ENCODE data around the gene C13orf46.
"Not testable (repeated sequence)": the region's sequence is repeated elsewhere in the genome, so short reads cannot be mapped to it uniquely, and the experiment has no call there.

The C13orf46 gene

DNA sequence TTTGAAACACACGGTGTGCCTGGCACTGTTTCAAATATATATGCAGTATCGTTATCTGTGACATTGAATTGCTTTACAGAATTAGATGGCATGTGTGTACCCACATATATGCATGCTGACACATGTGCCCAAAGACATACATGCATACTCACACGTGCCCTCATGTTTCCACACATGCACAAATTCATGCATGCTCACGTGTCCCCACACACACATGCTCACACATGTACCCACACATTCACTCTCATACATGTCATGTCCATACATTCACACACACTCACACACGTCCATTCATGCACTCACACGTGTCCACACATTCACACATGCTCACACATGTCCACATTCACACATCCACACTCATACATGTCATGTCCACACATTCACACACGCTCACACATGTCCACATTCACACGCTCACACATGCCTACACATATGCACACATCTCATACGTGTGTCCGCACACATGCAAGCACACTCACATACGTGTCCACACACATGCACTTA lies 17.9 kb upstream of the C13orf46 start:
- whole genome bisulfite sequencing (ENCODE audit: insufficient coverage, insufficient read length) = no CpG with 5 or more reads among the region's 11 CpGs
- DNase-seq (ENCODE audit: low read depth, low spot score) = no peak
- H3K4me1 ChIP-seq (ENCODE audit: control insufficient read depth, insufficient read depth, low read length) = no peaks in the 10 kb centered on the region
- H3K36me3 ChIP-seq (ENCODE audit: control insufficient read depth, insufficient read depth, low read length) = peaks cover 12% of the 10 kb centered on the region
- H3K27ac ChIP-seq (ENCODE audit: low read length) = no peak overlapping the region
- no peak overlapping the region for H3K4me3 ChIP-seq (ENCODE audit: low read length)
- no peaks in the 10 kb centered on the region for H3K27me3 ChIP-seq (ENCODE audit: control insufficient read depth, insufficient read depth, low read length)
- H3K9me3 ChIP-seq (ENCODE audit: control insufficient read depth, insufficient read depth, low read length) = no peaks in the 10 kb centered on the region

DNA sequence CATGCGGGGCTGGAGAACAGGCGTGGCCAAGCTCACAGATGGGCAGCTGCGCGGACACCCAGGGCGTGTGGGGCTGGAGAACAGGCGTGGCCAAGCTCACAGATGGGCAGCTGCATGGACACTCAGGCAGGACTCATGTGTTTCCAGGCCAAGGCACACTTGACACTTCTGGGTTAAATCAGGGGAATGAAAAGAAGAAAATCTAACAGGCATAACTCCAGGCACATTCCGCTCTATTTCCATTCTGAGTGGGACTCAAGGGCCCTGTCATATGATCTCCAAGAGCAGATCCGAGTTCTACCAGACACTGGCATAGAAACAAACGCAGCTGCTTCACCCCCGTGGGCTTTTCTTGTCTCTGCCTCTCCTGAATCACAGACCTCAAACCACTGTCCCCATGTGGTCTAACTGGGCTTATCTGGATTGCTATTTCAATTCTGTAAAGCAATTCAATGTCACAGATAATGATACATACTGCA lies 17.4 kb upstream of the C13orf46 start:
- no peak for DNase-seq (ENCODE audit: low read depth, low spot score)
- no peaks in the 10 kb centered on the region for H3K9me3 ChIP-seq (ENCODE audit: control insufficient read depth, insufficient read depth, low read length)
- H3K4me1 ChIP-seq (ENCODE audit: control insufficient read depth, insufficient read depth, low read length) = no peaks in the 10 kb centered on the region
- no peak overlapping the region for H3K27ac ChIP-seq (ENCODE audit: low read length)
- no peaks in the 10 kb centered on the region for H3K27me3 ChIP-seq (ENCODE audit: control insufficient read depth, insufficient read depth, low read length)
- no CpG with 5 or more reads among the region's 10 CpGs for whole genome bisulfite sequencing (ENCODE audit: insufficient coverage, insufficient read length)
- no peak overlapping the region for H3K4me3 ChIP-seq (ENCODE audit: low read length)
- H3K36me3 ChIP-seq (ENCODE audit: control insufficient read depth, insufficient read depth, low read length) = peaks cover 11% of the 10 kb centered on the region

DNA sequence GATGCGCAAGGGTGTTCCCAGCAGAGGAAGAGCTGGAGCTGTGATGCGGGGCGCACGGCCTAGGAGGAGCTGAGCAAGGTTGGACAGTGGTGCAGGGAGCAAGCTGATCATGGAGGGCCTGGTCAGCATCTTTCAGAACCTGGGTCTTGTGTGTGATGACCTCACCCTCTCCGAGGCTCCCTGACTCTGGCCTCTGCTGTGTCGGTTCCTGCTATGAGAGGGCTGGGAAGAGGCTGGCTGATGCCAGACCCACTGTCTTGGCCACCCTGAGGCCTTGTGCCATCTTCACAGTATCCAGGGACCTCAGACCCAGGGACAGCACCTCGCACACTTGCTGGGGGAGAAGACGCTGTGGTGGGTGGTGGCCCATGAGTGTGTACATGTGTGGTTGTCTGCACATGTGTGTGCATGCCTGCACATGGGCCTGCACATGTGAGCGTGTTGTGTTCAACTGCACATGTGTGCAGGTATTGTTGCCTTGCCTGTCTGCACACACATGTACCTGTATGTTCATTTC lies 16.5 kb upstream of the C13orf46 start:
- no peak for DNase-seq (ENCODE audit: low read depth, low spot score)
- no CpG with 5 or more reads among the region's 9 CpGs for WGBS (ENCODE audit: insufficient coverage, insufficient read length)
- Histone ChIP-seq H3K27ac (ENCODE audit: low read length) (no peak overlapping the region), H3K4me1 (ENCODE audit: control insufficient read depth, insufficient read depth, low read length) (no peaks in the 10 kb centered on the region), H3K36me3 (ENCODE audit: control insufficient read depth, insufficient read depth, low read length) (peaks cover 11% of the 10 kb centered on the region), H3K4me3 (ENCODE audit: low read length) (no peak overlapping the region), H3K9me3 (ENCODE audit: control insufficient read depth, insufficient read depth, low read length) (no peaks in the 10 kb centered on the region), H3K27me3 (ENCODE audit: control insufficient read depth, insufficient read depth, low read length) (no peaks in the 10 kb centered on the region)

DNA sequence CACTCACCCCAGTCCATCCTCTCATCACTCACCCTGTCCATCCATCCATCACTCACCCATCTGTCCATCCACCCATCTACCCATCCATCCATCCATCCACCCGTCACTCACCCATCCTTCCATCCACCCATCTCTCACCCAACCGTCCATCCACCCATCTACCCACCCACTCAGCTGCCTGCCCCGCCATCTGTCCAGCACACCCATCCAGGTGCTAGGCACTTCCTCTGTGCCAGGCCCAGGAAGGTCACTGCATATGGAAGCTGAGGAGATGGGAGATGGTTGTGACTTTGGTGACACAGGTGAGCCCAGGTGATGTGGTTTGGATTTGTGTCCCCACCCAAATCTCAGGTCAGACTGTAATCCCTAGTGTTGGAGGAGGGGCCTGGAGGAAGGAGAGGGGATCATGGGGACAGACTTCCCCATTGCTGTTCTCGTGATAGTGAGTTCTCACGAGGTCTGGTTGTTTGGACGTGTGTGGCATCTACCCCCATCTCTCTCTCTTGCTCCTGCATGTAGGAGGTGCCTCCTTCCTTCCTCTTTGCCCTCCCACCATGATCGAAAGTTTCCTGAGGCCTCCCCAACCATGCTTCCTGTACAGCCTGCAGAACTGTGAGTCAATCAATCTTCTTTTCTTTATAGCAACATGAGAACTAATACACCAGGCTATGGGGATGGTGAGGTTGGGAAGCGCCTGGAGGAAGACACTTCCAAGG lies 15.9 kb upstream of the C13orf46 start:
- Histone ChIP-seq H3K36me3 (ENCODE audit: control insufficient read depth, insufficient read depth, low read length) (peaks cover 11% of the 10 kb centered on the region), H3K4me1 (ENCODE audit: control insufficient read depth, insufficient read depth, low read length) (no peaks in the 10 kb centered on the region), H3K9me3 (ENCODE audit: control insufficient read depth, insufficient read depth, low read length) (no peaks in the 10 kb centered on the region), H3K27ac (ENCODE audit: low read length) (no peak overlapping the region), H3K27me3 (ENCODE audit: control insufficient read depth, insufficient read depth, low read length) (no peaks in the 10 kb centered on the region), H3K4me3 (ENCODE audit: low read length) (no peak overlapping the region)
- 100% methylated on average over 1 of the region's 8 CpGs for WGBS (ENCODE audit: insufficient coverage, insufficient read length)
- DNase-seq (ENCODE audit: low read depth, low spot score) = no peak

DNA sequence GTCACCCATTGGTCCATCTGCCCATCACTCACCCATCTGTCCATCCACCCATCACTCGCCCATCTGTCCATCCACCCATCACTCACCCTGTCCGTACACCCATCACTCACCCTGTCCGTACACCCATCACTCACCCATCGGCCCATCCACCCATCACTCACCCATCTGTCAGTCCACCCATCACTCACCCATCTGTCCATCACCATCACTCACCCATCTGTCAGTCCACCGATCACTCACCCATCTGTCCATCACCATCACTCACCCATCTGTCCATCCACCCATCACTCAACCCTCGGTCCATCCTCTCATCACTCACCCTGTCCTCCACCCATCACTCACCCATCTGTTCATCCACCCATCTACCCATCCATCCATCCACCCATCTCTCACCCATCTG lies 15.0 kb upstream of the C13orf46 start:
- not testable (repeated sequence) for DNase-seq (ENCODE audit: low read depth, low spot score); H3K27me3 ChIP-seq (ENCODE audit: control insufficient read depth, insufficient read depth, low read length); H3K27ac ChIP-seq (ENCODE audit: low read length); H3K4me3 ChIP-seq (ENCODE audit: low read length); H3K4me1 ChIP-seq (ENCODE audit: control insufficient read depth, insufficient read depth, low read length); H3K9me3 ChIP-seq (ENCODE audit: control insufficient read depth, insufficient read depth, low read length)
- WGBS (ENCODE audit: insufficient coverage, insufficient read length) = no CpG with 5 or more reads among the region's 6 CpGs
- H3K36me3 ChIP-seq (ENCODE audit: control insufficient read depth, insufficient read depth, low read length) = peaks cover 11% of the 10 kb centered on the region

DNA sequence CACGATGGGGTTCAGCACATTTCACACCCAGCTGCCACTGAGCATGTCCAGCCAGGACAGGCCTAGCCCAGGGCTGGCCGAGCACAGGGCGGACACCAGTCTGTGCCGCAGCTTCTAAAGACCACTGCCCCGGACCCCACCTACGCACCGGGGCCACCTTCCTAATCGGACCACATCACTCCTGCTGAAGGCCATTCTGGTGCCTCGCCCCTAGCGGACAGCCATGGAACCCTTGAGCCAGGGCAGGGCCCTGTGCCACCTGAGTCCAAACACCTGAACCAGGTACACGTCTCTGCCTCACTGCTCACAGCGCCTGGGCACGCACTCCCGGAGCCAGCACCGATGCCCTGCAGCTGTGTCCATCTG lies 8.4 kb upstream of the C13orf46 start:
- no CpG with 5 or more reads among the region's 15 CpGs for WGBS (ENCODE audit: insufficient coverage, insufficient read length)
- H3K36me3 ChIP-seq (ENCODE audit: control insufficient read depth, insufficient read depth, low read length) = peaks cover 16% of the 10 kb centered on the region
- H3K4me1 ChIP-seq (ENCODE audit: control insufficient read depth, insufficient read depth, low read length) = no peaks in the 10 kb centered on the region
- no peak for DNase-seq (ENCODE audit: low read depth, low spot score)
- H3K9me3 ChIP-seq (ENCODE audit: control insufficient read depth, insufficient read depth, low read length) = no peaks in the 10 kb centered on the region
- H3K27ac ChIP-seq (ENCODE audit: low read length) = no peak overlapping the region
- H3K4me3 ChIP-seq (ENCODE audit: low read length) = no peak overlapping the region
- H3K27me3 ChIP-seq (ENCODE audit: control insufficient read depth, insufficient read depth, low read length) = no peaks in the 10 kb centered on the region

DNA sequence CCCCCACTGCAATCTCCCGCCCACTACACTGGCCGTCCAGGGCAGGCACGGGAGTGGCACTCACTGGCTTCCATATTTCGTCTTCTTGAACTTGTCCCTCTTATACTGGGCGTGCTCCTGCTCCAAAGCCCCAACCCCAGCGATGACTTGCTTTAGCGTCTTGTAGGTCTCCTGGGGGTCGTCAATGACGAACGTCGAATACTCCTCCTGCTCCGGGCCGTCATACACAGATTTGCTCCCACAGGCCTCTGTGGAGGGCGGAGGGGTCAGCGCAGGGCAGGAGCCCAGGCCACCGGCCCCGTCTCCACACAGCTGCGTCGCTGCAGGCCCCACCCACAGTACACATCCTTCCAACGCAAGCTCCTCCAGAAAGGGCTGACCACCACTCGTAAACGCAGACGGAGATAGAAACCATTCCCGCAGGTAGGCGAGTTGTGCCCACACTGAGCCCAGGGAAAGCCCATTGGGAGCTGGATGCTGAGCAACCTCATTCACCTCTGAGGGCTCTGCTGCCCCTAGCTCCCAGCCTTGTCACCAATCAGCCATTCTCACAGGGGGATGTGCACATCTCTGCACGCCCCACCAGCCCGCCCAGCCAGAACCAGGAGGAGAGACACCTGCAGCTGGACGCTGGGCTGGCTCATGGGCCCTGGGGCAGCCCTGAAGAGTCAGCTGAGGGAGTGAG lies 7.9 kb upstream of the C13orf46 start:
- DNase-seq (ENCODE audit: low read depth, low spot score) = no peak
- no peaks in the 10 kb centered on the region for H3K9me3 ChIP-seq (ENCODE audit: control insufficient read depth, insufficient read depth, low read length)
- peaks cover 18% of the 10 kb centered on the region for H3K36me3 ChIP-seq (ENCODE audit: control insufficient read depth, insufficient read depth, low read length)
- 0 out of 2 replicates have a peak, but pooled peaks cover under 1% of the 10 kb centered on the region for H3K4me1 ChIP-seq (ENCODE audit: control insufficient read depth, insufficient read depth, low read length)
- no CpG with 5 or more reads among the region's 28 CpGs for WGBS (ENCODE audit: insufficient coverage, insufficient read length)
- H3K27ac ChIP-seq (ENCODE audit: low read length) = no peak overlapping the region
- no peaks in the 10 kb centered on the region for H3K27me3 ChIP-seq (ENCODE audit: control insufficient read depth, insufficient read depth, low read length)
- H3K4me3 ChIP-seq (ENCODE audit: low read length) = no peak overlapping the region

DNA sequence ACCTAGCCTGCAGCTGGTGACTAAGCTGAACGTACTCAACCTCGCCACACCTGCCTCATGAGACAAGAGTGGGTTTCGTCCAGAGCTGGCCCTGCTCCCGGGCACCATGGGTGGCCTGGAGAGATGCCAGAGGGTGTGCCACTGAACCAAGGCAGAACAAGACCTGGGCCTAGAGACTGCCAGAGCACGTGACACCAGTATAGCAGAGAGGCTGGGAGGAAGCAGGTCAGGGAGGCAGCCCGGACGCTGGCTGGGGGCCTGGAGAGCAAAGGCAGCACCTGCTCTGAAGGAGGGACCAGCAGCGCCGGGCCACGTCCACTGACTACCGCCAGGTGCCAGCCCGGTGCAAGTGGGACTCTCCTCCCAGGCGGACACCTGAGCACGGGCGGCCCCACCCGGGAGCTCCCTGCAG lies 7.3 kb upstream of the C13orf46 start:
- WGBS (ENCODE audit: insufficient coverage, insufficient read length) = no CpG with 5 or more reads among the region's 16 CpGs
- Histone ChIP-seq H3K9me3 (ENCODE audit: control insufficient read depth, insufficient read depth, low read length) (no peaks in the 10 kb centered on the region), H3K4me1 (ENCODE audit: control insufficient read depth, insufficient read depth, low read length) (0 out of 2 replicates have a peak, but pooled peaks cover 1% of the 10 kb centered on the region), H3K27me3 (ENCODE audit: control insufficient read depth, insufficient read depth, low read length) (no peaks in the 10 kb centered on the region), H3K4me3 (ENCODE audit: low read length) (no peak overlapping the region), H3K27ac (ENCODE audit: low read length) (no peak overlapping the region), H3K36me3 (ENCODE audit: control insufficient read depth, insufficient read depth, low read length) (peaks cover 18% of the 10 kb centered on the region)
- DNase-seq (ENCODE audit: low read depth, low spot score) = no peak

DNA sequence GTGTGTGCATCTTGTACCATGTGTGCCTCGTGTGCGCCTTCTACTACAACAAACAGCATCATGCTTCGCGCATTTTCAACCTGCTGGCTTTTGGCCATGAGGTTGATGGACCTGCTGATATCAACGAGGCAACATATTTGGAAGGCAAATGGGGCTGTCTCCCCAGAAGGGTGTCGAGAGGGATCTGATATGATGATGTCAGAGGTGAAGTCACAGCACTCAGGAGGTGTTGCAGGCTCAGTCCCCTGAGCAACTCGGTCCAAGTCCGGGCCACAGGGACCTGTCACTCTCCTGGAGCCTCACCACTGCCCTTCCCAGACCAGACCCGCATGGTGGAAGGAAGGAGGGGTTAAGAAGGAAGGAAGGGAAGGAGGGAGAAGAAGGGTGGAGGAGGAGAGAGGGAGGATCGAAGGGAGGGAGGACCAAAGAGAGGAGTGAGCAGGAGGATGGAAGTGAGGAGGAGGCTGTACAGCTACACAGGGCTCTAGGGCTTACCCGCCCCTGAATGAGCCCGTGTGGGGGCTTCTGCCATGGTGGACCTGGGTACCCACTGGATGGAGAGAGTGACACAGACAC lies 6.7 kb upstream of the C13orf46 start:
- Histone ChIP-seq H3K27me3 (ENCODE audit: control insufficient read depth, insufficient read depth, low read length) (no peaks in the 10 kb centered on the region), H3K27ac (ENCODE audit: low read length) (no peak overlapping the region), H3K36me3 (ENCODE audit: control insufficient read depth, insufficient read depth, low read length) (peaks cover 18% of the 10 kb centered on the region), H3K4me3 (ENCODE audit: low read length) (no peak overlapping the region), H3K9me3 (ENCODE audit: control insufficient read depth, insufficient read depth, low read length) (no peaks in the 10 kb centered on the region), H3K4me1 (ENCODE audit: control insufficient read depth, insufficient read depth, low read length) (0 out of 2 replicates have a peak, but pooled peaks cover 1% of the 10 kb centered on the region)
- WGBS (ENCODE audit: insufficient coverage, insufficient read length) = 100% methylated on average over 1 of the region's 12 CpGs
- no peak for DNase-seq (ENCODE audit: low read depth, low spot score)

DNA sequence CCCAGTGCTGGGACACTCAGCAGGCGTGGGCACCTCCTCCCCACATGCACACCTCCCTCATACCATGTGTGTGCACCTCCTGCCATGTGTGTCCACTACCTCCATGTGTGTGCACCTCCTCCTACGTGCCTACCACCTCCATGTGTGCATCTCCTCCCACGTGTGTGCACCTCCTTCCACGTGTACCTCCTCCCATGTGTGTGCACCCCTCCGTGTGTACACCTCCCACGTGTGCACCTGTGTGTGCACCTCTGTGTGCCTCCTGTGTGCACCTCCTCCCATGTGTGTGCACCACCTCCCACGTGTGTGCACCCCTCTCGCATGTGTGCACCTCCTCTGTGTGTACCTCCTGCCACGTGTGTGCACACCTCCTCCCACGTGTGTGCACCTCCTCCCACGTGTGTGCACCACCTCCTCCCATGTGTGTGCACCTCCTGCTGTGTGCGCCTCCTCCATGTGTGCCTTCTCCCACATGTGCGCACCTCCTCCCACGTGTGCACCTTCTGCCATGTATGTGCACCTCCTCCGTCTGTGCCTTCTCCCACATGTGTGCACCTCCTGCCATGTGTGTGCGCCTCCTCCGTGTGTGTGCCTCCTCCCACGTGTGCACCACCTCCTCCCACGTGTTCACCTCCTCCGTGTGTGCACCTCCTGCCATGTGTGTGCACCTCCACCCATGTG lies 6.1 kb upstream of the C13orf46 start:
- Histone ChIP-seq H3K4me1 (ENCODE audit: control insufficient read depth, insufficient read depth, low read length) (0 out of 2 replicates have a peak, but pooled peaks cover 1% of the 10 kb centered on the region), H3K9me3 (ENCODE audit: control insufficient read depth, insufficient read depth, low read length) (no peaks in the 10 kb centered on the region), H3K27ac (ENCODE audit: low read length) (no peak overlapping the region), H3K27me3 (ENCODE audit: control insufficient read depth, insufficient read depth, low read length) (no peaks in the 10 kb centered on the region), H3K4me3 (ENCODE audit: low read length) (no peak overlapping the region), H3K36me3 (ENCODE audit: control insufficient read depth, insufficient read depth, low read length) (peaks cover 18% of the 10 kb centered on the region)
- WGBS (ENCODE audit: insufficient coverage, insufficient read length) = no CpG with 5 or more reads among the region's 20 CpGs
- no peak for DNase-seq (ENCODE audit: low read depth, low spot score)

All from iPS DF 6.9 (cell line).